ENCODE data around the gene OASL.

GRCh38 chr12:121021754-121022153 is 17.3 kb downstream of the OASL start:
- TF ChIP-seq CTCF (conservative IDR thresholded peaks at IDR 0.05; ENCODE audit: low read length) = no peak
- no peak for TF ChIP-seq EZH2phosphoT487 (IDR thresholded peaks at IDR 0.05; ENCODE audit: borderline replicate concordance)
